Suprapubic skin (tissue), 4 donors: ENCODE measurements around the gene ADGRD2. TPM values are rescaled to one million over a fixed set of nuclear protein-coding genes. Genes with fewer than 3 reads are reported as not detected.

ENCODE experiments used
- DNase-seq, 2 donors: peaks; one replicate each; pipeline ENCODE4 v3.0.0-alpha.2; 2019; ENCODE audit warnings: low spot score in 2 of 2
- H3K27ac ChIP-seq: fragments of 200-600 bp; sonication (generic); one replicate; pipeline ENCODE4 v1.5.1; 2019
- H3K27me3 ChIP-seq: fragments of 200-600 bp; sonication (generic); one replicate; pipeline ENCODE4 v1.5.1; 2019
- H3K36me3 ChIP-seq: fragments of 200-600 bp; sonication (generic); one replicate; pipeline ENCODE4 v1.5.1; 2019
- H3K4me1 ChIP-seq: fragments of 200-600 bp; sonication (generic); one replicate; pipeline ENCODE4 v1.5.1; 2019
- H3K4me3 ChIP-seq: fragments of 200-600 bp; sonication (generic); one replicate; pipeline ENCODE4 v1.5.1; 2019; ENCODE audit warnings: mild to moderate bottlenecking
- H3K9me3 ChIP-seq: fragments of 200-600 bp; sonication (generic); one replicate; pipeline ENCODE4 v1.5.1; 2019
- EP300 ChIP-seq: sonication (generic); formaldehyde crosslinking; IDR thresholded peaks from one replicate; pipeline ENCODE4 v1.6.1; 2017; ENCODE audit warnings: antibody characterized with exemption
- POLR2A ChIP-seq, 2 donors: fragments of 450-650 bp; IDR thresholded peaks; one replicate each; pipeline ENCODE4 v1.6.1; 2017; ENCODE audit warnings: antibody characterized with exemption in 2 of 2, mild to moderate bottlenecking in 2 of 2, moderate library complexity in 2 of 2
- POLR2AphosphoS5 ChIP-seq, 3 donors: sonication (generic); formaldehyde crosslinking; IDR thresholded peaks; one replicate each; pipeline ENCODE4 v1.6.1; 2017; ENCODE audit warnings: antibody characterized with exemption in 3 of 3
- WGBS: methylation state at CpG from one replicate; pipeline ENCODE4 v1.1.5; 2018; 5-methylcytosine and 5-hydroxymethylcytosine counted together
- total RNA-seq, 4 donors: library from RNA; depleted of rRNA; stranded (reverse); fragments of >200 nt; gene quantifications; one replicate each; pipeline ENCODE4 v1.1.0, GENCODE V29; 2016
- TF ChIP-seq, protein P1 (sequence below), 2 donors: fragments of 200-600 bp in 1 of 2; fragments of 450-650 bp in 1 of 2; sonication (generic) in 1 of 2; IDR thresholded peaks; one replicate each; pipeline ENCODE4 v1.5.1; 2016 to 2019; ENCODE audit warnings: antibody characterized with exemption in 2 of 2, mild to moderate bottlenecking in 1 of 2, moderate library complexity in 1 of 2

The ADGRD2 gene
- total RNA-seq, 4 donors from 2014 or later = 0.31 to 7.7 TPM; not detected in 2

DNA sequence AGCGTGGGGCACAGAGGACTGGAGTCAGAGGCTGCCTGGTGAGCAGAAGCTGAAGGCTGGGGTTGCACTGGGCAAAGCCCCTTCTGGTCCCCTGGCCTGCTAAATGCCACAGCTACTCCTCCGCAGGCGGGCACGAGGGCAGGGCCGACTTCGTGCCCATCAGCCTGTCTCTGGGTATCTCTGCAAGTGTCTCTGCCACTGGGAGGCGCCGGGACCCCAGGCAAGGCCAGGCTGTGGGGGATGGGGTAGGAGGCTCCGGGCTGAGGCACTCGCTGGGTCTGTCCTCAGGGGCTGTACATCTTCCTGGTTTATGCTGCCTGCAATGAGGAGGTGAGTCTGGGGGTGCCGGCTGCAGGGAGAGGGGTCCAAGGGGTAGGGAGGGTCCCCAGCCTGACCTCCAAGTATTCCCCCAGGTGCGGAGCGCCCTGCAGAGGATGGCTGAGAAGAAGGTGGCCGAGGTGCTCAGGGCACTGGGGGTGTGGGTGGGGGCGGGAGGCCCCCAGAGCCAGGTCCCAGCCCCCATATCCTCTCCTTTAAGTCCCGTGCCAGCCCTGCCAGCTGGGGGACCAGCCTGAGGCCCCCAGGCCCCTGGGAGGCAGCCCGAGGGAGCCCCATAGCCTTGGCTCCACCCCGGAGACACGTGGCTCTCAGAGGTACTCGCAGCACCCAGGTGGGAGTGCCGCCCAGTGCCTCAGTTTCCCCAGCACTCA is 25.1 kb downstream of the ADGRD2 start:
- TF ChIP-seq POLR2A (IDR thresholded peaks at IDR 0.05) = no peak
- TF ChIP-seq, protein P1, sequence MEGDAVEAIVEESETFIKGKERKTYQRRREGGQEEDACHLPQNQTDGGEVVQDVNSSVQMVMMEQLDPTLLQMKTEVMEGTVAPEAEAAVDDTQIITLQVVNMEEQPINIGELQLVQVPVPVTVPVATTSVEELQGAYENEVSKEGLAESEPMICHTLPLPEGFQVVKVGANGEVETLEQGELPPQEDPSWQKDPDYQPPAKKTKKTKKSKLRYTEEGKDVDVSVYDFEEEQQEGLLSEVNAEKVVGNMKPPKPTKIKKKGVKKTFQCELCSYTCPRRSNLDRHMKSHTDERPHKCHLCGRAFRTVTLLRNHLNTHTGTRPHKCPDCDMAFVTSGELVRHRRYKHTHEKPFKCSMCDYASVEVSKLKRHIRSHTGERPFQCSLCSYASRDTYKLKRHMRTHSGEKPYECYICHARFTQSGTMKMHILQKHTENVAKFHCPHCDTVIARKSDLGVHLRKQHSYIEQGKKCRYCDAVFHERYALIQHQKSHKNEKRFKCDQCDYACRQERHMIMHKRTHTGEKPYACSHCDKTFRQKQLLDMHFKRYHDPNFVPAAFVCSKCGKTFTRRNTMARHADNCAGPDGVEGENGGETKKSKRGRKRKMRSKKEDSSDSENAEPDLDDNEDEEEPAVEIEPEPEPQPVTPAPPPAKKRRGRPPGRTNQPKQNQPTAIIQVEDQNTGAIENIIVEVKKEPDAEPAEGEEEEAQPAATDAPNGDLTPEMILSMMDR (IDR thresholded peaks at IDR 0.05) = no peak
- TF ChIP-seq EP300 = no peak
- TF ChIP-seq POLR2AphosphoS5 (IDR thresholded peaks at IDR 0.05) = no peak
- H3K4me1 ChIP-seq = peaks cover 10% of the 10 kb centered on the region
- no peaks in the 10 kb centered on the region for H3K9me3 ChIP-seq
- peaks cover 67% of the 10 kb centered on the region for H3K27me3 ChIP-seq
- H3K4me3 ChIP-seq = no peak overlapping the region
- WGBS = 56% methylated on average over 9 of the region's 21 CpGs
- H3K27ac ChIP-seq = no peak overlapping the region
- no peaks in the 10 kb centered on the region for H3K36me3 ChIP-seq
- no peak for DNase-seq

GRCh38 chr9:124475868-124476690 is 25.8 kb downstream of the ADGRD2 start:
- no peaks in the 10 kb centered on the region for H3K36me3 ChIP-seq
- 63% methylated on average over 11 of the region's 14 CpGs for WGBS

DNA sequence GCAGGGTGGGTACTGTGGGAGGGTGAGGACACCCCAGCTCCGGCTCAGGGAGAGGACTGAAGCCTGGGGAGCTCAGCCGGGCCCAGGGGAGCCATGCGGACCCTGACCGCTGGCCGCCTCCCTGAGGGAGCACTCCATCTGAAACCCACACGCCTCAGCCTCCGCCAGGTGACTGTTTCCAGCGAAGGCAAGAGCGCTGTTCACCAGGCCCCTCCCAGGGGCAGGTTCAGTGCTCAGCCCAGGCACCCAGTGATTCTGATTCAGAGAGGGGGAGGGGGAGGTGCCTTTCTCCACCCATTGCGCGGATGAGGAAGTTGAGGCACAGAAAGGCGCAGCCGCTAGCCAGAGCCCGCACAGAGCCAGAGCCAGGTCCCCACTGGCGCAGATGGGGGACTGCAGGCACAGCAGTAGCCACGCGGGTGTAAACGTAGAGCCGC is 27.0 kb downstream of the ADGRD2 start:
- Histone ChIP-seq H3K4me3 (peak overlapping the region; percentile 31), H3K27me3 (peaks cover 75% of the 10 kb centered on the region), H3K9me3 (no peaks in the 10 kb centered on the region), H3K27ac (no peak overlapping the region), H3K4me1 (peaks cover 10% of the 10 kb centered on the region), H3K36me3 (no peaks in the 10 kb centered on the region)
- WGBS = 45% methylated on average over 5 of the region's 19 CpGs
- TF ChIP-seq EP300 (no peak), POLR2A (IDR thresholded peaks at IDR 0.05) (no peak), POLR2AphosphoS5 (IDR thresholded peaks at IDR 0.05) (no peak)
- TF ChIP-seq, protein P1 (IDR thresholded peaks at IDR 0.05) = no peak
- no peak for DNase-seq

More at GRCh38 chr9:124475868-124476690, 25.8 kb downstream of the ADGRD2 start:
- peaks cover 71% of the 10 kb centered on the region for H3K27me3 ChIP-seq
- TF ChIP-seq POLR2AphosphoS5 (IDR thresholded peaks at IDR 0.05) (no peak), POLR2A (IDR thresholded peaks at IDR 0.05) (no peak), EP300 (no peak)
- TF ChIP-seq, protein P1 (IDR thresholded peaks at IDR 0.05) = no peak
- no peak for DNase-seq
- peaks cover 10% of the 10 kb centered on the region for H3K4me1 ChIP-seq
- no peaks in the 10 kb centered on the region for H3K9me3 ChIP-seq
- H3K4me3 ChIP-seq = no peak overlapping the region
- no peak overlapping the region for H3K27ac ChIP-seq

DNA sequence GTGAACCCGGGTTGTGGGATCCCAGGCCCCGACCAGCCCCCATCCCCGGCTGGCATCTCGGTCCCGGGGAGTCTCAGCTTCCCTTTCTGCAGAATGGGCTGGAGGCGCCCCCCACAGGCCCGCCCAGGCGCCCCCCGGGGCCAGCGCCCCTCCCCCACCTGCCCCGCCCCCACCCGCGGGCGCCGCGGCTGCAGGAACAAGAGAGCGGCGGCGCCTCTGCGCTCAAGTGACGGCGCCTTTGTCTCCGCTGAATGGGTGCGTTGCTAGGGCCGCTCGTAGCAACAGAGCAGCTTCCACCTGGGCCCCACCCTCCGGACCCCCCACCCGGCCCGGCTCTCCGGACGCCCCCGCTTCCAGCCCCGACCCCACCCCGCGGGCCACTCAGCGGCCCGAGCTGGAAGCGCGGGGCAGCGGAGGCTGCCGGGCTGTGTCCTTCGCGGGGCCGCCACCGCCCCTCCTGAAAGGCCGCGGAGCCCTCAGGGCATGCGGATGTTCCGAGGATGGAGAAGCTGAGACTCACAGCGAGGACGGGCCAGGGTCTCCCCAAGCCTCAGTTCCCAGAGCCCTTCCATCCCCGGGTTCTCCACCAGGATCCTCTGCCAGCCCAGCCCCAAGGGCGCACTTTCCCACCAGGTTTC is 27.5 kb downstream of the ADGRD2 start:
- TF ChIP-seq, protein P1 (IDR thresholded peaks at IDR 0.05) = no peak
- TF ChIP-seq POLR2A (IDR thresholded peaks at IDR 0.05) (no peak), EP300 (no peak), POLR2AphosphoS5 (IDR thresholded peaks at IDR 0.05) (no peak)
- H3K27me3 ChIP-seq = peaks cover 80% of the 10 kb centered on the region

More for the DNA sequence above, 27.5 kb downstream of the ADGRD2 start:
- no peaks in the 10 kb centered on the region for H3K9me3 ChIP-seq
- no peak for DNase-seq
- no peaks in the 10 kb centered on the region for H3K36me3 ChIP-seq
- no peak overlapping the region for H3K27ac ChIP-seq
- WGBS = no CpG with 5 or more reads among the region's 53 CpGs
- H3K4me3 ChIP-seq = peak overlapping the region; percentile 31
- H3K4me1 ChIP-seq = peaks cover 10% of the 10 kb centered on the region
